Activated naive CD8-positive, alpha-beta T cell treated with anti-CD3 and anti-CD28 coated beads, Interleukin-2, amount 10 ng/mL, durations not matched to agents 7 days and 5 days (primary cell): ENCODE results near the gene MAD1L1. TPM values are rescaled to one million over a fixed set of nuclear protein-coding genes. Genes with fewer than 3 reads are reported as not detected.

ENCODE experiments used
- ATAC-seq: fragments of 150-1000 bp; cut with Tn5 transposase; one replicate; pipeline ENCODE4 v1.10.0; 2021; ENCODE audit warnings: low read depth, moderate library complexity
- POLR2A ChIA-PET: fragments of 350-600 bp; sonication (Branson Sonifier 250); formaldehyde crosslinking; loops from one replicate; lab custom pipeline; 2021; ENCODE audit warnings: antibody characterized with exemption; lab: Charles Lee
- DNase-seq: peaks from one replicate; pipeline ENCODE4 v3.0.0; 2021
- H3K27ac Mint-ChIP-seq: one replicate; pipeline ENCODE4 v1.8.0; 2022; ENCODE audit warnings: mild to moderate bottlenecking, mixed read lengths
- H3K27me3 Mint-ChIP-seq: one replicate; pipeline ENCODE4 v1.8.0; 2022; ENCODE audit warnings: mild to moderate bottlenecking, moderate library complexity, mixed read lengths
- H3K36me3 Mint-ChIP-seq: one replicate; pipeline ENCODE4 v1.8.0; 2021; ENCODE audit warnings: mild to moderate bottlenecking, mixed read lengths
- H3K4me1 Mint-ChIP-seq: one replicate; pipeline ENCODE4 v1.8.0; 2021; ENCODE audit warnings: mixed read lengths
- H3K4me3 Mint-ChIP-seq: one replicate; pipeline ENCODE4 v1.8.0; 2022; ENCODE audit warnings: mild to moderate bottlenecking, moderate library complexity, mixed read lengths
- H3K9me3 Mint-ChIP-seq: one replicate; pipeline ENCODE4 v1.8.0; 2021; ENCODE audit warnings: mixed read lengths
- total RNA-seq, 2 experiments: library from RNA; stranded (reverse); gene quantifications; one replicate each; pipeline ENCODE4 v1.2.3, GENCODE V29; 2021

MAD1L1 gene
- total RNA-seq, 2 experiments from 2014 or later = 72.7 to 82.6 TPM

- POLR2A ChIA-PET = no interaction called here
- H3K9me3 Mint-ChIP-seq = no peaks in the 10 kb centered on the region
- no peaks in the 10 kb centered on the region for H3K27me3 Mint-ChIP-seq
- peaks cover 14% of the 10 kb centered on the region for H3K4me1 Mint-ChIP-seq
- H3K4me3 Mint-ChIP-seq = no peak overlapping the region
- DNase-seq = peak; percentile 24
- no peak overlapping the region for H3K27ac Mint-ChIP-seq
- no peaks in the 10 kb centered on the region for H3K36me3 Mint-ChIP-seq
- no peak for ATAC-seq
Observed at GRCh38 chr7:1852517-1853430, 380.0 kb downstream of the MAD1L1 start.

GRCh38 chr7:1851721-1852516, 380.8 kb downstream of the MAD1L1 start:
- Mint-ChIP-seq H3K27ac (no peak overlapping the region), H3K27me3 (no peaks in the 10 kb centered on the region), H3K4me1 (peaks cover 14% of the 10 kb centered on the region), H3K4me3 (no peak overlapping the region), H3K36me3 (no peaks in the 10 kb centered on the region), H3K9me3 (no peaks in the 10 kb centered on the region)
- no peak for ATAC-seq
- DNase-seq = peak; percentile 23
- POLR2A ChIA-PET = no interaction called here

DNA sequence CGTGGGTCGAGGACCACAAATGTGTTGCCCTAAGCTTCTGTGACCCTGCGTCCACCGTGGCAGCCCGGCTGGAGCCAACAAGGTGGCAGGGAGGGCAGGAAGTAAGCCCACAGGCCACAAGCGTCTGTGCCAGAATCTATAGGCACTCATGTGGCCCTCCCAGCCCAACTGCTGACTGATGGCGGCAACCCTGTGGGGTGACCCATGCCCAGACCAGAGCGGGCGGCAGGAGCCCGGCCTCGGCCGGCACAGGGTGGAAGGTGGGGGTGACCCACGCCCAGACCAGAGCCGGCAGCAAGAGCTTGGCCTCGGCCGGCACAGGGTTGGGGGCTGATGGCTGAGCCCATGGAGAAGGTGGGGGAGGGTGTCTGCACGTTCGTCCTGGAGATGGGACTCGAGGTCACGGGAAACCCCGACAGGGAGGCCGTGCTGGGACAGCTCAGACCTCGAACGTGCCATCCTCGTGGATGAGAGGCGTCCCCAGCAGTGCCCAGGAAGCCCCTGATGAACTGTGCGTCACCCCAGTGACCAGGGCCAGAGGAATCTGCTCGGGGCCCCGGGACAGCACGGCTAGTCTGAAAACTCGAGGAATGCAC, 381.7 kb downstream of the MAD1L1 start:
- H3K27ac Mint-ChIP-seq = no peak overlapping the region
- H3K9me3 Mint-ChIP-seq = no peaks in the 10 kb centered on the region
- H3K36me3 Mint-ChIP-seq = no peaks in the 10 kb centered on the region
- H3K4me1 Mint-ChIP-seq = peaks cover 14% of the 10 kb centered on the region
- ATAC-seq = no peak
- H3K27me3 Mint-ChIP-seq = no peaks in the 10 kb centered on the region
- H3K4me3 Mint-ChIP-seq = no peak overlapping the region
- peak; percentile 18 for DNase-seq
- POLR2A ChIA-PET = no interaction called here

DNA sequence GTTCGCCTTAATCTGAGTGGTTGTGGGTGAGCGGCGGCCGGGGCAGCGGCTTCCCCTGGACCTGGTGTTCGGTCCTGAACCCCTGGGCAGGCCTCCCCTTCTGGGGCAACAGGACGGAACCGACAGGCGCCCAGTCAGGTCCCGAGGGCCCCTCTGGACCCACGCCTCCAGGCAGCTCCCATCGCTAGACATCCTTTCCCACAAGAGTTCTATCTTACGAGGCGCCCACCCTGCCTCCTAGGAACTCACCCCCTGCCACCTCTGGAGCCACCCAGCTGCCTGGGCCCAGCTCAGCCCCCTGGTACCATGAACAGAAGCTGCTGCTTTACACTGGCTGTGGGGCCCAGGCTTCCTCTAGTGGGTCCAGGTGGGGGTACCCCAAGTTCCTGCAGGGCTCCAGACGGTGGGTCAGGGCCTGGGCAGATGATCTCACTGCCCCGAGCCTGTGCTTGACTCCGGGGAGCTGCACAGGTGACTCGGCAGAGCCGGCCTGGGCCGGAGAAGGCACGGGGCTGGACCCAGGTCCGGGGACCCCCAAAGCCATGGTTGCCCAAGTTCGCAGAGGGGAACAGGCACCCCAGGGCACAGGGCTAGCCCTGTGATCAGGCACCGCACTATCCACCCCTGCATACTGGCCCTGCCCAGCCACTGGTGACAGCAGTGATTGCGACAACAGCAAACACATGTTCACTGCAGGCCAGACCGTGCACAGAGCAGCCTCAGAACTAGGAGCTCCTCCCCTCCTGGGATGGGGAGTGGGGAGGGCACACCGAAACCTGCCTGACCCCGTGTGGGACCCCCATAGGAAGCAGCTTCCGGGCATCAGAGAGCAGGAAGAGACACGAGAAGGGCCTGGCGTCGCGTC, 382.4 kb downstream of the MAD1L1 start:
- Mint-ChIP-seq H3K36me3 (no peaks in the 10 kb centered on the region), H3K9me3 (no peaks in the 10 kb centered on the region), H3K4me3 (no peak overlapping the region), H3K27ac (no peak overlapping the region), H3K4me1 (peaks cover 9% of the 10 kb centered on the region), H3K27me3 (no peaks in the 10 kb centered on the region)
- no peak for ATAC-seq
- peak; percentile 28 for DNase-seq
- POLR2A ChIA-PET = no interaction called here

DNA sequence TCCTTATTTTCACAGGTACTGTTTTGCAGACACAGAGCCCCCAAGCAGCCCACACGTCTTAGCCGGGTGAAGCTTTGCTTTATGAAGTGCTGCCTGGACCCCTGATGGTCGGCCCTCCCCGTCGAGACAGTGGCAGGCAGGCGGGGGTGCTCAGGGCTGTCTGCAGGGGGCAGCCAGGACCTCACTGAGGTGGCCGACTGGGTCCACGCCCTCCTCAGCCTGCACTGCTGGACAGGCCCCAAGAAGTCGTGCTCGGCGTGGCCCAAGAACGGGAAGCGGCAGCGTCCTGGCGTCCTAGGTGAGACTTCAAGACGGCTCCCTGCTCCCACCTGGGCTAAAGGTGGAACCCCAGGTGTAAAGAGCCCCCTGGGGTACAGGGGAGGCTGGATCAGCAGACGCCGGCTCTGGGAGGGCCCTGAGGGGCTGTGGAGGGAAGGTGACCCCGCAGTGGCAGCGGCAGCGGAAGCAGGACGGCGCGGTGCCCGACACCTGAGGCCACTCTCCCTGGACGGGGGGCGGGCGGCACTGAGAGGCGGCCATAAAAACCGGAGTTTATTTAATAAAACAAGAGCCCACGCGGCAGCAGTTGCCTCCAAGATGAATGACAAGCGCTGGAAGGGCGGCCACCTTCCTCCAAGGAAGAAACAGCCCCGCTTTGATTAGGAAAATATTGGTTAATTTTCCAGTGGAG, 383.2 kb downstream of the MAD1L1 start:
- DNase-seq = peak; percentile 22
- ATAC-seq = no peak
- Mint-ChIP-seq H3K27ac (no peak overlapping the region), H3K4me3 (no peak overlapping the region), H3K36me3 (no peaks in the 10 kb centered on the region), H3K4me1 (peaks cover 3% of the 10 kb centered on the region), H3K27me3 (no peaks in the 10 kb centered on the region), H3K9me3 (no peaks in the 10 kb centered on the region)
- POLR2A ChIA-PET = no interaction called here

GRCh38 chr7:1848911-1849311, 383.8 kb downstream of the MAD1L1 start:
- Mint-ChIP-seq H3K4me3 (no peak overlapping the region), H3K27me3 (no peaks in the 10 kb centered on the region), H3K36me3 (no peaks in the 10 kb centered on the region), H3K4me1 (no peaks in the 10 kb centered on the region), H3K9me3 (no peaks in the 10 kb centered on the region), H3K27ac (no peak overlapping the region)
- DNase-seq = peak; percentile 13
- ATAC-seq = no peak
- POLR2A ChIA-PET = no interaction called here

DNA sequence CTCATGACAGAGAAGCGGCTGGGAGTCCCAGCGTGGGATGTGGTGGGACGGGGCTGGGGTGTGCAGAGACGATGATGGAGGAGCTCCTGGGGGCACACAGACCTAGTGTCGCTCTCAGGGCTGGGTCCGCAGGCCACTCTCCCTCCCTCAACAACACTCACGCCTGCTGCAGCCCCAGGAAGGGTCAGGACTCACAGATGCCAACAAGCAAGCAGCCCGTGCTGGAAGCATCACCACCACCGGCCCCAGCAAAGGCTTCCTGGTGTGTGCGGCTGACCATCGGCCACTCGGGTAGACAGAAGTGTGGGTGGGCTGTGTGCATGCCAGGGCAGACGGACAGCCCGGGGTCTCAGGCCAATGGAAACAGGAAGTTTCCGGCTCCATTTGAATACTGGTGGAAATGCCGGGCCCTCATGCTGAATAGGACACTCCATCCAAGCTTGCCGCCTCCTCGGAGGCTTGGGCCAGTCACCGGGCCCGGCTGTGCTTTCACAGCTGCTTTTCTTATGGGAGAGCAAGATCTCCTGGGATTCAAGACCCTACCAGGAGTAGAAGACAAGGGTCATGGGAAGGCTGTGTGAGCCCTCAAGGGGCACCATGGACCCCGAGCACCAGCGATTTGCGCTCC, 384.6 kb downstream of the MAD1L1 start:
- H3K4me1 Mint-ChIP-seq = no peaks in the 10 kb centered on the region
- H3K36me3 Mint-ChIP-seq = peaks cover under 1% of the 10 kb centered on the region
- no peak overlapping the region for H3K4me3 Mint-ChIP-seq
- H3K9me3 Mint-ChIP-seq = no peaks in the 10 kb centered on the region
- DNase-seq (peak; percentile 19), ATAC-seq (no peak)
- POLR2A ChIA-PET = no interaction called here
- no peak overlapping the region for H3K27ac Mint-ChIP-seq
- no peaks in the 10 kb centered on the region for H3K27me3 Mint-ChIP-seq

GRCh38 chr7:1847260-1848001, 385.3 kb downstream of the MAD1L1 start:
- POLR2A ChIA-PET = no interaction called here
- Mint-ChIP-seq H3K4me3 (no peak overlapping the region), H3K4me1 (no peaks in the 10 kb centered on the region), H3K36me3 (peaks cover 2% of the 10 kb centered on the region), H3K27ac (no peak overlapping the region), H3K27me3 (no peaks in the 10 kb centered on the region), H3K9me3 (no peaks in the 10 kb centered on the region)
- DNase-seq = peak; percentile 15
- no peak for ATAC-seq

DNA sequence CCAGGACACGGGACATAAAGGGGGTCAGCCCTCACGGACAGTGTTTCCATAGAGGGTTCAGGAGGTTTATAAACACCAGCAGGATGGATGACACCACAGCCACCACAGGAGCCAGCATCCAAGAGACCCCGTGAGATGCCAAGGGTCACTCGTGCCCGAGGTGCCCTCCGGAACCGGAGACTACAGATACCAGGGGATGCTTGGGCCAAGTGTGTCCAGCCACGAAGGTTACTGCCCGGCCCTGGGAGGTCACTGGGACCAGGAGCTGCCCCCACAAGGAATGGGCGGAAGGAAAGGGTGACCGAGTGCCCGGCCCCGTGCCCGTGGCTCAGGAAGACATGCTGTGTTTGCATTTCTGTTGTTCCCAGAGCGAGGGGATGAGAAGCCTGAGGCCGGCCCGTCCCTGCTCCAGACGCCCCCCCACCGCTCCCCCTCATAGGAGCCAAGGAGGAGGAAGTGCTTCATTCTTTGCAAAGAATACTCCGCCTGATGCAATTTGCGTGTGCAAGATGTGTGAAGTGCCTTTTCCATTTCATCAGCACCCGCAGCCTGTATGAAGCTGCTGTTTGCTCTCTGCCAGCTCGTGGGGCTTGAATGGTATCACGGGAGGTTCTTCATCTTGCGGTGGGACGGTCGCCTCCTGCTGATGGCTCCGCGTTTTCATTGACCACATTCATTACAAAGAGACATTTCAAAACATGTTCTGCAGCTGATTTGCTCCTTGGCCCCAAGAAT, 386.2 kb downstream of the MAD1L1 start:
- Mint-ChIP-seq H3K36me3 (peaks cover 2% of the 10 kb centered on the region), H3K27me3 (no peaks in the 10 kb centered on the region), H3K9me3 (no peaks in the 10 kb centered on the region), H3K4me3 (no peak overlapping the region), H3K4me1 (no peaks in the 10 kb centered on the region), H3K27ac (no peak overlapping the region)
- POLR2A ChIA-PET = no interaction called here
- ATAC-seq (no peak), DNase-seq (peak; percentile 10)

- Mint-ChIP-seq H3K27me3 (no peaks in the 10 kb centered on the region), H3K4me1 (no peaks in the 10 kb centered on the region), H3K9me3 (no peaks in the 10 kb centered on the region), H3K4me3 (no peak overlapping the region), H3K27ac (no peak overlapping the region), H3K36me3 (peaks cover 2% of the 10 kb centered on the region)
- POLR2A ChIA-PET = no interaction called here
- DNase-seq (peak; percentile 18), ATAC-seq (no peak)
Observed at GRCh38 chr7:1845536-1846311, 387.0 kb downstream of the MAD1L1 start.
